Motor neuron (in vitro differentiated cells): Measurements from ENCODE around the gene TADA2A. TPM values are rescaled to one million over a fixed set of nuclear protein-coding genes. Genes with fewer than 3 reads are reported as not detected.
A peak's percentile ranks its signal among the peaks of the same experiment; 100 is the strongest.
"Not testable (repeated sequence)": the region's sequence is repeated elsewhere in the genome, so short reads cannot be mapped to it uniquely, and the experiment has no call there.

Experiments used
- ATAC-seq, 8 experiments: fragments of 200-7000 bp; cut with Tn5 transposase; replicated peaks in 6 of 8; 2 replicates each; pipeline ENCODE4 v1.8.0; 2021; ENCODE audit warnings: mild to moderate bottlenecking in 8 of 8, moderate library complexity in 8 of 8
- H3K27ac ChIP-seq, 2 donors: fragments of 250-450 bp; sonication (Bioruptor Pico); 2 replicates each; pipeline ENCODE4 v1.9.0; 2021; ENCODE audit warnings: antibody characterized with exemption in 2 of 2, mild to moderate bottlenecking in 2 of 2, moderate library complexity in 1 of 2
- H3K4me1 ChIP-seq, 2 donors: fragments of 250-450 bp; sonication (Bioruptor Pico); replicated peaks in 1 of 2; 2 replicates each; pipeline ENCODE4 v1.6.1; 2021; ENCODE audit warnings: antibody characterized with exemption in 2 of 2, mild to moderate bottlenecking in 2 of 2, moderate library complexity in 1 of 2
- H3K4me3 ChIP-seq, 5 donors: fragments of 250-450 bp; sonication (Bioruptor Pico); 2 replicates each; pipeline ENCODE4 v1.9.0; 2021; ENCODE audit warnings: antibody characterized with exemption in 5 of 5, mild to moderate bottlenecking in 5 of 5, moderate library complexity in 4 of 5
- WGBS, 10 experiments: fragments of 450-650 bp; shearing (Covaris generic); methylation state at CpG; one replicate each; pipeline ENCODE4 v1.0.0; 2022; 5-methylcytosine and 5-hydroxymethylcytosine counted together
- in situ Hi-C, 9 experiments: fragments of 400-800 bp; cut with MboI; loops; one replicate each; pipeline ENCODE4 v1.15.0; 2021; ENCODE audit warnings: low sequenced_read_pairs in 9 of 9, low pct_unique_long_range_greater_than_20kb in 2 of 9; ENCODE audit not compliant: unreplicated experiment in 9 of 9
- total RNA-seq, 8 experiments: library from RNA; unstranded; fragments of 300-600 nt; gene quantifications; 2 replicates each; pipeline versions ENCODE4 v1.2.3 to v1.2.4, GENCODE V29; 2022

The TADA2A gene
- total RNA-seq, 8 experiments from 2014 or later, result 10.7 to 29.7 (median 15.9) TPM

- WGBS, 10 experiments, result 67 to 100% (median 100%) methylated on average over 1 of the region's 1 CpG; no CpG with 5 or more reads in 2 of the 10 experiments
- no peak for ATAC-seq
- no peak overlapping the region for H3K4me3 ChIP-seq
- no peaks in the 10 kb centered on the region for H3K4me1 ChIP-seq
- H3K27ac ChIP-seq, result no peak overlapping the region
- in situ Hi-C loops, result no loop called here
Measured at GRCh38 chr17:37382056-37382455, 24.6 kb upstream of the TADA2A start.

GRCh38 chr17:37384560-37385149 lies 22.0 kb upstream of the TADA2A start:
- 58 to 100% (median 83%) methylated on average over 1 to 3 of the region's 3 CpGs; no CpG with 5 or more reads in 2 of the 10 experiments for WGBS, 10 experiments
- H3K4me1 ChIP-seq, result no peaks in the 10 kb centered on the region
- in situ Hi-C loops, result no loop called here
- H3K27ac ChIP-seq, result no peak overlapping the region
- peak in 1 of 8 experiments; percentile 93 for ATAC-seq
- no peak overlapping the region for H3K4me3 ChIP-seq

- no peak overlapping the region for H3K4me3 ChIP-seq
- H3K27ac ChIP-seq, result no peak overlapping the region
- no peak for ATAC-seq
- in situ Hi-C loops, result no loop called here
- H3K4me1 ChIP-seq, result no peaks in the 10 kb centered on the region
Measured at GRCh38 chr17:37385474-37385990, 21.2 kb upstream of the TADA2A start.

- ATAC-seq, result no peak
- in situ Hi-C loops, result no loop called here
- Histone ChIP-seq H3K4me1 (no peaks in the 10 kb centered on the region), H3K4me3 (no peak overlapping the region), H3K27ac (no peak overlapping the region)
- 40 to 100% (median 82%) methylated on average over 1 to 4 of the region's 5 CpGs; no CpG with 5 or more reads in 2 of the 10 experiments for WGBS, 10 experiments
Measured at GRCh38 chr17:37386462-37386861, 20.2 kb upstream of the TADA2A start.

- in situ Hi-C loops, result no loop called here
- ATAC-seq, result peak in 2 of 8 experiments; percentile 79 to 80
- WGBS, 10 experiments, result 43 to 100% (median 89%) methylated on average over 1 to 3 of the region's 3 CpGs; no CpG with 5 or more reads in 2 of the 10 experiments
Measured at GRCh38 chr17:37388266-37388665, 18.4 kb upstream of the TADA2A start.

GRCh38 chr17:37389160-37389559 lies 17.5 kb upstream of the TADA2A start:
- H3K4me1 ChIP-seq, result no peaks in the 10 kb centered on the region
- no peak overlapping the region for H3K27ac ChIP-seq
- no peak overlapping the region for H3K4me3 ChIP-seq
- in situ Hi-C loops, result no loop called here
- 84 to 100% (median 100%) methylated on average over 2 to 4 of the region's 4 CpGs; no CpG with 5 or more reads in 4 of the 10 experiments for WGBS, 10 experiments
- ATAC-seq, result no peak

More at GRCh38 chr17:37388266-37388665, 18.4 kb upstream of the TADA2A start:
- H3K4me1 ChIP-seq, result no peaks in the 10 kb centered on the region
- no peak overlapping the region for H3K27ac ChIP-seq
- no peak overlapping the region for H3K4me3 ChIP-seq

- 63 to 100% (median 95%) methylated on average over 1 to 5 of the region's 6 CpGs; no CpG with 5 or more reads in 2 of the 10 experiments for WGBS, 10 experiments
- no peak overlapping the region for H3K27ac ChIP-seq
- no peak overlapping the region for H3K4me3 ChIP-seq
- ATAC-seq, result no peak
- in situ Hi-C loops, result no loop called here
- H3K4me1 ChIP-seq, result no peaks in the 10 kb centered on the region
Measured at GRCh38 chr17:37391146-37391545, 15.5 kb upstream of the TADA2A start.

GRCh38 chr17:37392024-37392590 lies 14.6 kb upstream of the TADA2A start:
- 0 to 100% (median 88%) methylated on average over 1 to 2 of the region's 3 CpGs; no CpG with 5 or more reads in 2 of the 10 experiments for WGBS, 10 experiments
- ATAC-seq, result peak in 1 of 8 experiments; percentile 30
- in situ Hi-C loops, result no loop called here
- H3K4me3 ChIP-seq, result no peak overlapping the region
- no peaks in the 10 kb centered on the region for H3K4me1 ChIP-seq
- no peak overlapping the region for H3K27ac ChIP-seq

GRCh38 chr17:37393352-37393751 lies 13.3 kb upstream of the TADA2A start:
- Histone ChIP-seq H3K4me3 (no peak overlapping the region), H3K27ac (no peak overlapping the region), H3K4me1 (no peaks in the 10 kb centered on the region)
- WGBS, 10 experiments, result 69 to 98% (median 93%) methylated on average over 3 to 7 of the region's 7 CpGs; no CpG with 5 or more reads in 3 of the 10 experiments
- ATAC-seq, result no peak
- in situ Hi-C loops, result no loop called here

GRCh38 chr17:37399265-37399803 lies 7.4 kb upstream of the TADA2A start:
- no peak for ATAC-seq
- in situ Hi-C loops, result no loop called here
- no peaks in the 10 kb centered on the region for H3K4me1 ChIP-seq
- H3K27ac ChIP-seq, result no peak overlapping the region
- no peak overlapping the region for H3K4me3 ChIP-seq
- 81 to 100% (median 98%) methylated on average over 1 to 5 of the region's 5 CpGs; no CpG with 5 or more reads in 1 of the 10 experiments for WGBS, 10 experiments

- in situ Hi-C loops, result no loop called here
- H3K4me3 ChIP-seq, result no peak overlapping the region
- no peak overlapping the region for H3K27ac ChIP-seq
- no peak for ATAC-seq
- peaks cover 3 to 7% of the 10 kb centered on the region in 2 donors for H3K4me1 ChIP-seq
Measured at GRCh38 chr17:37400505-37400904, 6.2 kb upstream of the TADA2A start.

- H3K4me1 ChIP-seq, result peaks cover 7 to 12% of the 10 kb centered on the region in 2 donors
- peak overlapping the region; percentile 51 to 79 (median 60) for H3K4me3 ChIP-seq
- H3K27ac ChIP-seq, ATAC-seq, in situ Hi-C loops: not testable (repeated sequence)
- 9 to 83% (median 19%) methylated on average over 1 to 9 of the region's 14 CpGs; no CpG with 5 or more reads in 1 of the 10 experiments for WGBS, 10 experiments
Measured at GRCh38 chr17:37405522-37405921, 1.2 kb upstream of the TADA2A start.

GRCh38 chr17:37405955-37406634 lies 591 bp upstream of the TADA2A start:
- peaks cover 7 to 12% of the 10 kb centered on the region in 2 donors for H3K4me1 ChIP-seq
- peak overlapping the region; percentile 51 to 79 (median 60) for H3K4me3 ChIP-seq
- 0 to 13% (median 0%) methylated on average over 1 to 11 of the region's 21 CpGs; no CpG with 5 or more reads in 1 of the 10 experiments for WGBS, 10 experiments
- in situ Hi-C loops, result no loop called here
- ATAC-seq, result no peak
- H3K27ac ChIP-seq, result peak overlapping the region; percentile 71 to 86
